IPS-11a (cell line): ENCODE data around the gene ICE2.
"Not testable (repeated sequence)": the region's sequence is repeated elsewhere in the genome, so short reads cannot be mapped to it uniquely, and the experiment has no call there.

Source experiments
- H3K4me3 ChIP-seq: one replicate; pipeline ENCODE4 v1.5.1; 2013; ENCODE audit warnings: low read depth, low read length, control low read depth

The ICE2 gene

DNA sequence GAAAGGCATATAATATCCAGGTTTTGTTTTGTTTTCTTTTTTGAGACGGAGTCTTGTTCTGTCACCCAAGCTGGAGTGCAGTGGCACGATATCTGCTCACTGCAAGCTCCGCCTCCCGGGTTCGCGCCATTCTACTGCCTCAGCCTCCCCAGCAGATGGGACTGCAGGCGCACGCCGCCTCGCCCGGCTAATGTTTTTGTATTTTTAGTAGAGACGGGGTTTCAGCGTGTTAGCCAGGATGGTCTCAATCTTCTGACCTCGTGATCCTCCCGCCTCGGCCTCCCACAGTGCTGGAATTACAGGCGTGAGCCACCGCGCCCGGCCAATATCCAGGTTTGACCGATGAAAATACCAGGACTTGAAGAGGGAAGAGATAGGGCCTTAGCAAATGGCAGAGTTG lies 66.1 kb downstream of the ICE2 start:
- not testable (repeated sequence) for H3K4me3 ChIP-seq

DNA sequence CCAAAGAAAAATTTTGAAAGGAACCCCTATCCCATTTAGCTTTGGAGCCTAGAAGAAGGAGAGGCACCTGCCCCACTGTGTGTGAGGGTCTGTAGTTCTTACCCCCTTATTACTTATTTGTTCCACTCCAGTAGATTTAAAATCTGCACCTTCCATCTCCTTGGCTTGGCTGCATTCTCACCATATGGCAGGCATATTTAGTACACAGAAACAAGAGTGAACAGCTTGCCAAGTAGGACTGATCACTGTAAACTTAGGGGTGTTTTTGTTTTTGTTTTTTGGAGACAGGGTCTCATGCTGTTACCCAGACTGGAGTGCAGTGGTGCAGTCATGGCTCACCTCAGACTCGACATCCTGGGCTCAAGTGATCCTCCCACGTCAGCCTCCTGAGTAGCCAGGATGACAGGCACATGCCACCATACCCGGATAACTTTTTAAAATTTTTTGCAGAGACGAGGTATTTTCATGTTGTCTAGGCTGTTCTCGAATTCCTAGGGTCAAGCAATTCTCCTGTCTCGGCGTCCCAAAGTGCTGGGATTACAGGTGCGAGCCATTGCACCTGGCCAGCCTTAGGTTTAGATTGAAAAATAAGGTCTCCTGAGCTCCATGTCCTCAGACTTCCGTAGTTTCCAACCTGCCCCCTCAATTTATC lies 67.0 kb downstream of the ICE2 start:
- H3K4me3 ChIP-seq, result no peak overlapping the region

DNA sequence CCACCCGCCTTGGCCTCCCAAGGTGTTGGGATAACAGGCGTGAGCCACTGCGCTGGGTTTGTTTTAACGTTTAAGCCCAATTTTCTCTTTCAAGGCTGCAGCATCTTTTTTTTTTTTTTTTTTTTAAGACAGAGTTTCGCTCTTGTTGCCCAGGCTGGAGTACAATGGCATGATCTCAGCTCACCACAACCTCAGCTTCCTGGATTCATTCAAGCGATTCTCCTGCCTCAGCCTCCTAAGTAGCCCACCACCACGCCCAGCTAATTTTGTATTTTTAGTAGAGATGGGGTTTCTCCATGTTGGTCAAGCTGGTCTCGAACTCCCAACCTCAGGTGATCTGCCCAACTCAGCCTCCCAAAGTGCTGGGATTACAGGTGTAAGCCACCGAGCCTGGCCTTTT lies 68.6 kb downstream of the ICE2 start:
- not testable (repeated sequence) for H3K4me3 ChIP-seq

DNA sequence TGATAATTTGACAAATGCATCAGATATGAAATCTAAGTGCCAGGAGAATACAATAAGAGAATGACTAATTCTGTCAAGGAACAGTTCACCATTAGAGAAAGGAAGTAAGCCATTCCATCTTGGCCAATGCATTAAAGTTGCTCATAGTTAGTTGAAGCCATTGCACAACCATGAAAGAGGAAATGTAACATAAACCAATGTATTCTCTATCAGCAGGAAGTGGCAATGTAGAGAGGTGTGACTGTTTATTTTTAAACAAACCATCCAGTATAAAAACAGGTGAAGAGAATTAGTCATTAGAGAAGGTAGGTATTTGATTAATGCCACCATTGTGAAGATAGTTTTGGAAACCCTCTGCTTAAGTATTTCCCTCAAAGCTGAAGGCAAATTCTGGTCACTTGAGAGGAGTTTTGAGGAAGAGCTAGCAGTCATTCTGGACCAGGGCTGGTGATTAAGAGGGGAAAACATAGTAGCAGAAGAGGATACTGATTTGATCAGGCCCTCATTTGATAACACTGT lies 70.4 kb downstream of the ICE2 start:
- H3K4me3 ChIP-seq, result no peak overlapping the region

DNA sequence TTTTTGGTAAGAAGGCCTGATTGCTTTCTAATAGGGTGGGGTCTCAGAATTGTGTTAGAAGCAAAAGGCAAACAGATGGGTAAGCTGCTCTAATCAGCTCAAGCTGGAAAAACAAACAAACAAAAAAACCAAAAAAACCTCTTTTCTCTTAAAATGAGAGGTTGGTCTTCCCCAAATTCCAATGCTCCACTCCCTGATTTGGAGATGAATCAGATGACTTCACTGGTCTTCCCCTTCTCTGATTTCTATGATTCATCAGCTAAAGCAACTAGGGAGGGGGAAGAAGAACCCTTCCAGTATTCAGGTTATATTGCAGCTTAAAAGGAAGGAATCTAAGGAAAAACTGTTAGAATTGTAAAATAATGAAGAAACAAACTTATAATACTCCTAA lies 71.5 kb downstream of the ICE2 start:
- no peak overlapping the region for H3K4me3 ChIP-seq

DNA sequence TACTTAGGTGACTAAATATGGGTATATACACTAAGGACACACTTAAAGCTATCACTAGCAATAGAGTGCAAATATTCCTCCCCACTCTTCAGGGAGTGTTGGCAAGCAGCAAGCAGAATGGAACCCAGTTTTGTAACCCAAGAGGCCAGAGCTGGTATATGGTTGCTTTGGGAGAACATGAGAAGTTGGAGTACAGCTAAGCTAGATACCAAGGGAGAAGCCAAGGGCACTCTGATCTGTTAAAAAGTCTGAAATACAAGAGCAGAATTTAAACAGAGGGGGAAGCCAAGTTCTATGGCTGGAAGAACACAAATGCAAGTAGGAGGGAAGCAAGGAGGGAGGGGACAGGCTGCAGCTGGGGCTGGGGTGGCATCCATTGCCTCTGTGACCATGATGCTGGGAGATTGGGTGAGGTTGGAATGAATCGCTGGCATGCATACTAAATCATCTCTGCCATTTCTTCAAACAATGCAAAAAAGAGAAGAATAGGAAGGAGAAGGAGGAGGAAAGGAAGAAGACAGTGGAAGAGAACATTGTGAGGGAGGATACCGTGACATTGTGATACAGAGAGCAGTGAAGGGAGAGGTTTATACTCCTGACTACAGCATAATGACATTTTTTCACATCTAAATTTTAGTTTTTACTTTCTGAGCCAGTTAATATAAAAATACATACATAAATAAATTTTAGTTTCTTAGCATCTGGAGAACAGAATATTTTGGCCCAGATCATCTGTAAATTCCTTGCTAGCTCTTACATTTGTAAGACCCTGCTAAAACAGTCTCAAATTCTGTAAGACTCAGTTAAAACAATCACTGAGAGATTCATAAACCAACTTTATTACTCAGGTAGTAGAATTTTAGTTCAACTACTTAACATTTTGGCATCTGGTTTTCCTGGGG lies 72.2 kb downstream of the ICE2 start:
- H3K4me3 ChIP-seq, result no peak overlapping the region

DNA sequence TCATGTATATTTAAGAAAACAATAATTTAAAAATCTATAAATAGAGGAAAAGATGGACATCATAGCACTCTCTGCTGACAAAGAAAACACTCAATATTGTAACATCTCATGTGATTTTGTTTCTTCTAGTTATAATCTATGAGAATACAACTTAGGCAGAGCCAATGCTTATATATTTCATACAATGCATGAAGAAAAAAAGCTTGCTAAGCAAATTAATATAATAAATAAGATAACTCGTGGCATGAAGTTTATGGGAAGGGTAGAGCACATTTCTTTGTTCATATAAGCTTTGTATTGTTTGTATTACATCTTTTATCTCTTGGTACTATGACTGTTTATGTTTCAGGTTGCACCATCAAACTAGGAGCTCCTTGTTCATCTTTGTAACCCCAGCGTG lies 73.5 kb downstream of the ICE2 start:
- H3K4me3 ChIP-seq, result no peak overlapping the region

DNA sequence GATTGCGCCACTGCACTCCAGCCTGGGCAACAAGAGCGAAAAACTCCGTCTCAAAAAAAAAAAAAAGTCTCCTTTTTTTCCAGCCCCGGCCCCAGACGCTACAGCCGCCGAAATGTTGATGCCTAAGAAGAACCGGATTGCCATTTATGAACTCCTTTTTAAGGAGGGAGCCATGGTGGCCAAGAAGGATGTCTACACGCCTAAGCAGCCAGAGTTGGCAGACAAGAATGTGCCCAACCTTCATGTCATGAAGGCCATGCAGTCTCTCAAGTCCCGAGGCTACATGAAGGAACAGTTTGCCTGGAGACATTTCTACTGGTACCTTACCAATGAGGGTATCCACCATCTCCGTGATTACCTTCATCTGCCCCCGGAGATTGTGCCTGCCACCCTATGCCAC lies 74.6 kb downstream of the ICE2 start:
- H3K4me3 ChIP-seq, result not testable (repeated sequence)

DNA sequence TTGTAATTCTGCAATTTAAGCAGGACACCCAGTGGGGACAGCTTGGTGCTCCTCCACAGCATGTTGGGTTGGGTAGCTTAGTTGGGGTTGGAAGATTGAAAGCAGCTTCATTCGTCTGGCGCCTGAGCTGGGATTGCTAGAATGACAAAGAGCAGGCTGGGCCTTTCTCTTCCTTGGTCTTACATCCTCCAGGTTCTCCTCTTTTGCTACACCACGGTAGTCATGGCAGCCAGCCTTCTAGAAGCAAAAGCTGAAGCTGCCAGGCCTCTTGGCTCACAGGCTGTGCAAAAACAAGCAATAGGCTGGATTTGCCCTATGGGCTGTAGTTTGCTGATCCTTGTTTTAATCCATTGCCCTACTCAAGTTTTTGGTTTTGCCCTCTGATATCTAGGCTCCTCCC lies 78.0 kb downstream of the ICE2 start:
- H3K4me3 ChIP-seq, result no peak overlapping the region

DNA sequence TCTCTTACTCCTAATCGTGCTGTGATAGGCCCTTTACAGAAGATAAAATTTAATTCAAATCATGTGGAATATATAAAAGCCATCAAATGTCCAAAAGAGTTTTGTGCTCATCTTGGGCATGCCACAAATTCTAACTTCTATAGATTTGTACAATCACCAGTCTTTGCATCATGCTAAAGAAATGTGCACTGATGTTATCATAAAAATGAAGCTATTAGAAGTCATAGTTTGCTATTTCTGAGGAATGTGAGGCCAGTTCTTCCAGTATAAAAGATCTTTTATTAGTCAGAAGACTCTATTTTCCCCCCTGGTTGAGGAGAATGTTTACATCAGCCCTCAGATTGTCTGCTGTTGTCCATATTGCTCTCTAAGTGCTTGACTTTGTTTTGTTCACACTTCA lies 79.0 kb downstream of the ICE2 start:
- no peak overlapping the region for H3K4me3 ChIP-seq

DNA sequence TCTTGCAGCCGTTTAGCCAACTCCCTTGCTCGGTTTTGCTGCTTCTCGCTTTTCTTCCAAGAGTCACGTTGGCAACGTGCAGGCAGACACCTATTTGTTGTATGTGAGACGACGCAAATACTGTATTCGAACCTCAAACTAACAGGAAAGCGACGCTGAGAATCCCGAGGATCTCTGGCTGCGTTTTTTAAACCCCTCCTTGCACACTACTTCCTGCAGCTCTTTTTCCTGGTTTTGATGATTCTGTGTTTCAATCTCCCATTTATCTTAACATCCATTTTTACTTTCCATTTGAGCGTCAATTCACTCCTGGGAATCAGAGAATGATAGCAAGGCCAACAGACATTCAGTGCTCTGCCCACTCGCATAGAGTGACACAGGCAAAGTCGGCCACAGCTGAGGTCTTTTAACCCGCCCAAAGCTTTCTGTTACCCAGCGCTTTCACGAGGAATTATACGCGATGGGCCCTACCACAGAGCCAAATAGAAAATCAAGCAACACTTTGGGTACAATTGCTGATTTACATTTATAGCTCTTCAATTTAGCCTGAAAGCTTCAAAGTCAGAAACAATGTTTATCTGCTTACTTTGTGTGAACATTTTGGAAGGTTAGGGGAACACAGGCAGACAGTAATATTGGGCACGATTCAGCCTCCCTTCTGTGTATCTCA lies 79.6 kb downstream of the ICE2 start:
- H3K4me3 ChIP-seq, result peak overlapping the region; percentile 33

DNA sequence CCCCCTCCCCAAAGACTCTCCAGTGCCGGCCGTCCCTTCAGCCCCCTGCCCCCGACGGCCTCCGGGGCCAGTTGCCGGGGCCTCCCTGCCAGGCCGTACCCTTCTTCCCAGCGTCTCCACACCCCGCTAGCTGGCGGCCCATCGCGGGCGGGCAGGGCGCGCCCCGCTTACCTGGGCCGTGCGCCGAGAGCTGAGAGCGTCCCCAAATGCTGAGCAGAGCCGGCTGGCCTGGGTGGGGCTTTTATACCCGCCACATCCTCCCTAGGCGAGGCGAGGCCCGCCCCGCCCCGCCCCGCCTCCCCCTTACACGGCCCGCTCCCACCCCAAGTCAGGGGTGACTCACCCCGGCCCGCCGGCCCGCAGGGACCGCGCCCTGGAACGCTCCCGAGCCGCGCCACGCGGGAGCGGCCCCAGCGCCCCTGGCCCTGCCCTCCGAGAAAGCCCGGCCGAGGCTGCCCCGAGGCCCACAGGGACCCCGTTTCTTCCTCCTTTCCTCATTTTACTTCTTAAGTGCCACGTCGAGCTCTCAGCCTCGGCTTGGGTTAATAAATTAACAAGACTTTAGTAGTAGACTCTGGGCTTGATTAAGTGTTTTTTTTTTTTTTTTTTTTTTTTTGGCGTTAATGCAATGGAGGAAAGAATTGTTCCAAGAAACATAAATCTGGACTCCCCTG lies 81.0 kb downstream of the ICE2 start, which contains the start of gene ANXA2:
Gene ANXA2, minus strand, starts transcription at position 215 of the 674 bp plus-strand sequence. CDS start 11,911 bp downstream, outside the sequence.
- H3K4me3 ChIP-seq, result peak within 1 kb of the TSS; percentile 86

DNA sequence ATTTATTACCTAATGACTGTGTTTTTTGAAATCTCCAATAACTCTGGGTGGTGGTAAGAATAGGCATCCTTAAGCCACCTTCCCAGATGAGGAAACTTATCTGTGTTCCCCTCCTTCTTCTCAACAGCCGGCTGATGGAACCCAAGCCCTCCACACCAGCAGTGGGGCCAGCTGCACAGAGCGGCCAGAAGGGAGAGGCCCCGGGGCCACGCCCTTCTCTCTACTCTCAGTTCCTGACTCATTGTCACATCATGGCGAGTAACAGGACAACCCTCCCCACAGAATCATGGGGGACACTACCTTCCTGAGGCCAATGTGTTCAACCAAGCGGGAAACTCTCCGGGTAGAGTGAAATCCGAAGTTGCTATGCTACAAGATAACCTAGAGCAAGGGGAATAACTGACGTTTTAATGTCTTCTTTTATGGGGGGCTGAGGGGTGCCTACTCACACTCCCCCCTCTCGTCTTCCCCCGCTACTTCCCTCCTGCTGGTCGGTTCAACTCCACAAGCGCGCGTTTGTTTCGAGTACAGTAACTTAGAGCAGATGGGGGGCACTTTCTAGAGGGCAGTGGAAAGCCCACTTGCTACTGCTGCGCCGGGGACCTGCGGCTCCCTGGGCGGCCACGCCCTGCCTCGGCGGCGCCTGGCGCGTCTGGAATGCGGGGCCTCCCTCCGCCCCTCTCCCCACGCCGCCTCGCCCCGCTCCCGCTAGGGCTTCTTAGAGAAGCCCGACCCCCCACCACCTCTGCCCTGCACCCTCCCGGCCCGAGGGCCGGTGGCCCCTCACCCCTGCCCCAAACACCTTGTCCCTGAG lies 81.8 kb downstream of the ICE2 start:
- peak overlapping the region; percentile 86 for H3K4me3 ChIP-seq

DNA sequence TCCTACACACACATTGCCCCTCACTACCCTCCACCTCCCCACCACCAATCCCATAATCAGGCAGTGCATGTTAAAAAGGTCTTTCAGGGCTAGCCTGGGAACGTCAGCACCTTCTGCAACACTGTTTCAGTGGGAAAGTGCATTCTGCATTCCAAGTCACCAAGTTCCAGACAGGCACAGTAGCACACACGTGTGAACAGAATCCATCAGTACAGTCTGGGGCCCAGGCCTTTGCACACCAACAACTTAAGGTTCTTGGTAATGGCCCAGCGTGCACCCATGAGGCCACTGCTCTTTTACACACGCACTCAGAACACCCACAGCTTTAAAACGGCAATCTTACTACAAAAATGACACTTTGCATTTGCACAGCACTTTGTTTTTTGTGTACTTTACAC lies 82.4 kb downstream of the ICE2 start:
- H3K4me3 ChIP-seq, result peak overlapping the region; percentile 86

DNA sequence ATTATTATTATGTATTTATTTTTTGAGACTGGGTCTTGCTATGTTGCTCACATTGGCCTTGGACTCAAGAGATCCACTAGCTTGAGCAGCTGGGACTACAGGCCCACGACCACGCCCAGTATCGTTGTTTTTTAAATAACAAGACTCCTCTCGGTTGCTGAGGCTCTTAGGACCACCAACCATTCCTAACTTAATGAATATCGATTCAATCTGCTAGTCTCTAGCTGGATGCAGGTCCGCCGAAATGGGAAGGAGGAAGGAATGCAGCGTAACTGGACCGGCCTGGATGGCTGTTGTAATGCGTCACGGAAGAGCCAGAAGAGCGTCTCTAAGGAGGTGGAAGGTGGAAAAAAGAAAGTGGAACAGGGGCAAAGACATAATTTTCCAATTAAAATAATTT lies 82.8 kb downstream of the ICE2 start:
- peak overlapping the region; percentile 86 for H3K4me3 ChIP-seq

DNA sequence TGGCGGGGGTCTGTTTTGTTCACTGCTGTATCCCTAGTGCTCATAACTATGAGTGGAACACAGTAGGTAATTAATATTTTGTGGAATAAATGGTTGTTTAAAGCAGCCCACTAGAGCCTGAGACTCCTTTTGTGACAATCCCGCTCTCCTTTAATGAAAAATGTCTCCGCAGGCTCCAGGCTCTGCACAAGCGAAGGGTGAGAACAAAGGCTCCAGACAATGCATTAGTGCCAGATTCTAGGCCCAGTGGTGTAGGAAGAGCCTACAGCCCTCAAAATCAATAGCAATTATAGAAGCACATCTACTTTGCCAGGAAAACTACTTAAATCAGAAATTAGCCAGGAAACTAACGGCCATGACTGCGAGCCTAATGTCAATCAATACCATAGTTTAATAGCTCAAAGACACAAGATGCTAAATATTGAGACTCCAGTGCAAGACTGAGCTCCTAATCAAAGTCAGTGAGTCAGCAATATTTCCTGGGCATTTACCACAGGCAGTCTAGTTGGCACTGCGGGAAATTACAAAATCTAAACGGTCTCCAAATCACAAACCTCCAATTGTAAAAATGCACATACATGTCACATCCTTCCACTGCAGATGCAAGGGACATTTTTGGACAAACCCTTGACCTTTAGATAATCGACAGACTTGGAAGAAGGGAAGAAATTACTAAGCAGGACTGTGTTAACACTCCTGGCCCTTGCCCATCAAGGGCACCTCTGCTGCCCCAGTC lies 83.5 kb downstream of the ICE2 start:
- H3K4me3 ChIP-seq, result no peak overlapping the region

DNA sequence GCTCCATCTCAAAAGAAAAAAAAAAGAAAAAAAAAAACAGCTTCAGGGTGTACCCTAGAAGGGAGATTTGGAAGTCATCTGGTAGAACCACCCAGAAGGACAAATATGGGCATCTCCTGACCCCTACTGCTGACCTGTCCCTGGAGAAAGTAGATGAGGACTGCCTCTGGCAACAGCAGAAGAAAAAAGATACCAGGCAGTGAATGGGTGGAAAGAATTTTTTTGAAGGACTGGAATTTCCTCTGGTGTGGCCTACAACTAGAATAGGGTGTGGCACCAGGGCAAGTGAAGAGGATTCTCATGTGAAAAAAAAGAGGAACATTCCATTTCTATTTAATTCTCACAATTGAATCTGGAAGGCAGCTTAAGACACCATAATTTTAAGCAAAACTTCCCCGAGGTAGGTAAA lies 84.2 kb downstream of the ICE2 start:
- no peak overlapping the region for H3K4me3 ChIP-seq

DNA sequence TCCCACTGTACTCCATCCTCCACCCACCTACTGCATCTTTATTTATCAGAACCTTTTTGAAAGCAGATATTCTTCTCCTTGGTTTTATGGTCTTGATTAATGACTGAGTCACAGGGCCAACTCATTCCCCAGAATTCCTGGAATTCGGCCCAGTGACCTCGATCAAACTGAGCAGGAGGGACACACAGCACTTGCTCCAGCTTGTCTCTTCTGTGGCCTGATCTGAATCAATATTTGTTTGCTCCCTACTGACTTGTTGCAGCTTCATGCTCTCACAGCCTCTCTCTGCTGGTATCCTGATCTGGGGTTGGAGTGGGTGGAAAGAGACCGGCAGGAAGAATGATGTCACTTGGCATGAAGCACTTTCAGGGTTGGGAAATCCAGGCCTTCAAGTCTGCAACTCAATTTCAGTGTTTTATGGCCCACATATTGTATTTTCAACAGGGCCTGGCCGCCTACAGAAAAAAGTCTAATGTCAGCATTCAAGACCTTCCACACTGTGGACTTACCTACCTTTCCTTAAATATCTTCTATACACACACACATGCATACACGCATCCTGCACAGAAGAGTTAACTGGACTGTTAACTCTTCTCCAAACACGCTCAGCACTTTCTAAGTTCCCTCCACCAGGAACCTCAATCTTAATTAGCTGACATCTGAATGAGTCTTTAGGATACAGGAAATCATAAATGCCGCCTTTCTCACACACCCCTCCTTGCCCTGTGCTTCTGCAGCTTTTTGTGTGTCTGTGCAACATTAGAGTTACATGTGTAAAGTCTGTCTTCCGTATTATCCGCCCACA lies 85.8 kb downstream of the ICE2 start:
- no peak overlapping the region for H3K4me3 ChIP-seq

DNA sequence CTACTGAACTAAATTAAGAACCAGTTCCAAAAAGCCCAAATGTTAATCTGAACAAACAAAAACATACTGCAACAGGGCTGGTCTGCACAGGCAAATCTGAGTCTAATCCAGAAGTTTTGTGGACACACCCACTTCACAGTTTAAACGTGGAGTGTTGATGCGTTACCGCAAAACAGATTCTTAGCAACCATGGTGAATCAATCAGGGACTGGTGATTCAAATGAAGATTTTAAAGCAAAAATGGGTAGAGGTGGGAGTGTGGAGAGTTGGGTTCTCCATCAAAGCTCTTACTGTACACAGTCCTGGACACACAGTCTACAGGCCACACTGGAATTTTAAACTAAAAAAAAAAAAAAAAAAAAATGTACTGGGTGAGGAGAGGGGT lies 86.3 kb downstream of the ICE2 start:
- no peak overlapping the region for H3K4me3 ChIP-seq
